Choroid plexus epithelial cell (primary cell): ENCODE results near the gene TMEM8B.

ENCODE experiments used
- DNase-seq: peaks from one replicate; pipeline ENCODE4 v3.0.0-alpha.2; 2010; ENCODE audit warnings: low read depth
- H3K4me3 ChIP-seq: 2 replicates; pipeline ENCODE4 v1.5.1; 2011; ENCODE audit warnings: low read depth, mild to moderate bottlenecking, control low read depth, low read length, moderate library complexity
- TF ChIP-seq, protein P1 (sequence below): conservative IDR thresholded peaks from 2 replicates; pipeline ENCODE4 v1.5.1; 2011; ENCODE audit warnings: low read depth, mild to moderate bottlenecking, control low read depth, inconsistent platforms, low read length, moderate library complexity

Gene TMEM8B

GRCh38 chr9:35791297-35791921, 37.6 kb upstream of the TMEM8B start, which contains the start of gene NPR2:
NPR2 (plus strand) TSS chr9:35791591; CDS start chr9:35792409, 818 bp downstream.
- peak; percentile 30 for DNase-seq
- H3K4me3 ChIP-seq = peak within 1 kb of the TSS; percentile 63
- TF ChIP-seq, protein P1, sequence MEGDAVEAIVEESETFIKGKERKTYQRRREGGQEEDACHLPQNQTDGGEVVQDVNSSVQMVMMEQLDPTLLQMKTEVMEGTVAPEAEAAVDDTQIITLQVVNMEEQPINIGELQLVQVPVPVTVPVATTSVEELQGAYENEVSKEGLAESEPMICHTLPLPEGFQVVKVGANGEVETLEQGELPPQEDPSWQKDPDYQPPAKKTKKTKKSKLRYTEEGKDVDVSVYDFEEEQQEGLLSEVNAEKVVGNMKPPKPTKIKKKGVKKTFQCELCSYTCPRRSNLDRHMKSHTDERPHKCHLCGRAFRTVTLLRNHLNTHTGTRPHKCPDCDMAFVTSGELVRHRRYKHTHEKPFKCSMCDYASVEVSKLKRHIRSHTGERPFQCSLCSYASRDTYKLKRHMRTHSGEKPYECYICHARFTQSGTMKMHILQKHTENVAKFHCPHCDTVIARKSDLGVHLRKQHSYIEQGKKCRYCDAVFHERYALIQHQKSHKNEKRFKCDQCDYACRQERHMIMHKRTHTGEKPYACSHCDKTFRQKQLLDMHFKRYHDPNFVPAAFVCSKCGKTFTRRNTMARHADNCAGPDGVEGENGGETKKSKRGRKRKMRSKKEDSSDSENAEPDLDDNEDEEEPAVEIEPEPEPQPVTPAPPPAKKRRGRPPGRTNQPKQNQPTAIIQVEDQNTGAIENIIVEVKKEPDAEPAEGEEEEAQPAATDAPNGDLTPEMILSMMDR = no peak

- no peak for DNase-seq
- H3K4me3 ChIP-seq = peak overlapping the region; percentile 63
- TF ChIP-seq, protein P1 = no peak
Measured at GRCh38 chr9:35792024-35792813, 36.8 kb upstream of the TMEM8B start.

GRCh38 chr9:35792826-35793225, 36.2 kb upstream of the TMEM8B start:
- TF ChIP-seq, protein P1 = no peak
- DNase-seq = no peak
- H3K4me3 ChIP-seq = no peak overlapping the region

- DNase-seq = no peak
- TF ChIP-seq, protein P1 = no peak
- H3K4me3 ChIP-seq = no peak overlapping the region
Measured at GRCh38 chr9:35793461-35793860, 35.6 kb upstream of the TMEM8B start.

GRCh38 chr9:35795695-35796094, 33.3 kb upstream of the TMEM8B start:
- no peak overlapping the region for H3K4me3 ChIP-seq
- DNase-seq = no peak
- TF ChIP-seq, protein P1 = no peak

DNA sequence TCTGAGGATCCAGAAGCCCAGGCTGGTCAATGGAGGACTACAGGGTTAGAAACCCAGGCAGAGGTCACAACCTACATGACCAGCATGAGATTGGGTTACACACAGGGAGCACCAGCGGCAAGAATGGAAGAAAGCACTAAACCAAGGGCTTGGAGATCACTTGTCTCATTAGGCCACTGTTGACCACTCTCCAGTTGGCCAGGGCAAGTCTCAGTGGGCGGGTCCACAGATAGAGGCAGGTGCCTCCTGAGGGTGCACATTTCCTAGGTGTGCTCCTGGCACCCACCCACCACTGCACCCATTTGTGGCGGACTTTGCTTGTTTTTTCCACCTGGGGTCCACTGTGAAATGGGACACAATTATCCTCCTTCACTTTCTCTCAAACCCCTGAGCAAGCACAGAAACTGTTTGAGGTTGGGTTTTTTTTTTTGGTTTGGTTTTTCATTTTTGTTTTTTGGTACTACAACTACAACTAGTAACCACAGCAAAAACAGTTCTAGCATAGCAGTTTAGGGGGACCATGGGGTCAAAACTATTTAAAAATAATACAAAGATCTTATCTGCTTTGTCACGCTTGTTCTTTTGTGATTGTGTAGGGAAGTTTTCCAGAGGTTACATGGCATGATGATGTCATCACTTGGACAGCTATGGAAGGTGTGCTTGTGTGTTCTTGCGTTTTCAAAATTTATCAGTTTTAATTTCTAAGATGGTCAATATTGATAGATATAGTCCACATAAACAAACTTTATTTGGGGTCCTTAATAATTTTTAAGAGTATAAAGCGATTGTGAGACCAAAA, 31.5 kb upstream of the TMEM8B start:
- DNase-seq = no peak
- TF ChIP-seq, protein P1 = no peak
- H3K4me3 ChIP-seq = no peak overlapping the region
